GM12891 (cell line): ENCODE measurements around the gene KRT80.

Experiments used
- PAX5 ChIP-seq: IDR thresholded peaks from 2 replicates; pipeline ENCODE4 v1.6.1; 2011; ENCODE audit warnings: low read length, moderate library complexity, mild to moderate bottlenecking; ENCODE audit not compliant: insufficient read depth, severe bottlenecking
- POLR2A ChIP-seq: IDR thresholded peaks from 2 replicates; pipeline ENCODE4 v1.6.1; 2011; ENCODE audit warnings: low read depth, low read length, control low read depth
- POLR2AphosphoS5 ChIP-seq: IDR thresholded peaks from 2 replicates; pipeline ENCODE4 v1.6.1; 2011; ENCODE audit warnings: low read depth, low read length, control low read depth
- POU2F2 ChIP-seq: IDR thresholded peaks from 2 replicates; pipeline ENCODE4 v1.6.1; 2011; ENCODE audit warnings: low read depth, mild to moderate bottlenecking, control low read depth, low read length, moderate library complexity
- SPI1 ChIP-seq: IDR thresholded peaks from 2 replicates; pipeline ENCODE4 v1.6.1; 2011; ENCODE audit warnings: low read depth, low read length, control low read depth
- TAF1 ChIP-seq: IDR thresholded peaks from 2 replicates; pipeline ENCODE4 v1.6.1; 2011; ENCODE audit warnings: low read depth, low read length, control low read depth

DNA sequence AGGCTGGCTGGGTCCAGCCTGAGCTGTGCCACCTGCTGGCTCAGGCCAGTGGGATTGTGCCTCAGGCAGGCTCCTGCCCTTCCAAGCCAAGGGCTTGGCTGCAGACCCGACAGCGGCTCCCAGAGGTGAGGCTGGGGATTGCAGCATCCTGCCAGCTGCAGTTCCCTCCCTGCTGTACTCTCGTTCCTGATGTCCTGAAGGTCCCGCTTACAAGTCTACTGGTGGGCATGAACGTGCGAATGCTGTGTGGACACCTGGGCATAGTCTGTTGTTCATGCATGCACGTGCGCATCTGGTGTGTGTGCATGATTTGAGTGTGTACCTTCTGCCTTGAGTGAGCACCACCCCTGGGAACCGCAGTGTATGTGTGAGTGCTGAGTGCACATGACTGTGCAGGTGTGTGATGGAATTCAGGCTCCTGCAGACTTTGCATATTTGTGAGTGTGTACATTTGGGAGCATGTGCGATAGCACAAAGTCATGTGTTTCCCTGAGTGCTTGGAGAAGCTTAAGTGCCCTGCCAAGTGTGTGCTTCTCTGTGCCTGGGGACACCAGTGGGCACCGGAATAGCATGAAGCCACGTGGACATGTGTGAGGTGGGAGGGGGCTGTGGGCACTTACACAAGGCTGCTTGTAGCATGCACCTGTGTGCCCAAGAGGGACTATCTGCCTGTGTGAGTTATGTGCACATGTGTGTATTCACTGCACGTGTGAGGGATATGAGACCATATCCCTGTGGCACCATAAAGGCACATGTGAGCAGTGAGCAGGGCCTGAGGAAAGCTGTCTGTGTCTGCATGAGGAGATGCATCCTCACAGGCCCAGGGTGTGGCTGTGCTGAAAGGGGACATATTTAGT is 22.0 kb upstream of the KRT80 start:
- TF ChIP-seq POLR2A = no peak
- no peak for TF ChIP-seq POLR2AphosphoS5
- no peak for TF ChIP-seq TAF1
- no peak for TF ChIP-seq POU2F2
- no peak for TF ChIP-seq SPI1
- no peak for TF ChIP-seq PAX5
